Fibroblast of pulmonary artery (primary cell): ENCODE measurements around the gene EVI5L.

ENCODE experiments used
- DNase-seq: peaks from one replicate; pipeline ENCODE4 v3.0.0-alpha.2; 2010; ENCODE audit warnings: low read depth
- H3K4me3 ChIP-seq: replicated peaks from 2 replicates; pipeline ENCODE4 v1.5.1; 2011; ENCODE audit warnings: low read depth, mild to moderate bottlenecking, control low read depth, low read length, moderate library complexity
- TF ChIP-seq, protein P1 (sequence below): IDR thresholded peaks from 2 replicates; pipeline ENCODE4 v1.5.1; 2011; ENCODE audit warnings: mild to moderate bottlenecking, control low read depth, low read length, inconsistent platforms; ENCODE audit errors: missing control alignments

Gene EVI5L

GRCh38 chr19:7850000-7850813 is 20.2 kb downstream of the EVI5L start:
- no peak overlapping the region for H3K4me3 ChIP-seq
- TF ChIP-seq, protein P1, sequence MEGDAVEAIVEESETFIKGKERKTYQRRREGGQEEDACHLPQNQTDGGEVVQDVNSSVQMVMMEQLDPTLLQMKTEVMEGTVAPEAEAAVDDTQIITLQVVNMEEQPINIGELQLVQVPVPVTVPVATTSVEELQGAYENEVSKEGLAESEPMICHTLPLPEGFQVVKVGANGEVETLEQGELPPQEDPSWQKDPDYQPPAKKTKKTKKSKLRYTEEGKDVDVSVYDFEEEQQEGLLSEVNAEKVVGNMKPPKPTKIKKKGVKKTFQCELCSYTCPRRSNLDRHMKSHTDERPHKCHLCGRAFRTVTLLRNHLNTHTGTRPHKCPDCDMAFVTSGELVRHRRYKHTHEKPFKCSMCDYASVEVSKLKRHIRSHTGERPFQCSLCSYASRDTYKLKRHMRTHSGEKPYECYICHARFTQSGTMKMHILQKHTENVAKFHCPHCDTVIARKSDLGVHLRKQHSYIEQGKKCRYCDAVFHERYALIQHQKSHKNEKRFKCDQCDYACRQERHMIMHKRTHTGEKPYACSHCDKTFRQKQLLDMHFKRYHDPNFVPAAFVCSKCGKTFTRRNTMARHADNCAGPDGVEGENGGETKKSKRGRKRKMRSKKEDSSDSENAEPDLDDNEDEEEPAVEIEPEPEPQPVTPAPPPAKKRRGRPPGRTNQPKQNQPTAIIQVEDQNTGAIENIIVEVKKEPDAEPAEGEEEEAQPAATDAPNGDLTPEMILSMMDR: no peak
- DNase-seq: no peak

DNA sequence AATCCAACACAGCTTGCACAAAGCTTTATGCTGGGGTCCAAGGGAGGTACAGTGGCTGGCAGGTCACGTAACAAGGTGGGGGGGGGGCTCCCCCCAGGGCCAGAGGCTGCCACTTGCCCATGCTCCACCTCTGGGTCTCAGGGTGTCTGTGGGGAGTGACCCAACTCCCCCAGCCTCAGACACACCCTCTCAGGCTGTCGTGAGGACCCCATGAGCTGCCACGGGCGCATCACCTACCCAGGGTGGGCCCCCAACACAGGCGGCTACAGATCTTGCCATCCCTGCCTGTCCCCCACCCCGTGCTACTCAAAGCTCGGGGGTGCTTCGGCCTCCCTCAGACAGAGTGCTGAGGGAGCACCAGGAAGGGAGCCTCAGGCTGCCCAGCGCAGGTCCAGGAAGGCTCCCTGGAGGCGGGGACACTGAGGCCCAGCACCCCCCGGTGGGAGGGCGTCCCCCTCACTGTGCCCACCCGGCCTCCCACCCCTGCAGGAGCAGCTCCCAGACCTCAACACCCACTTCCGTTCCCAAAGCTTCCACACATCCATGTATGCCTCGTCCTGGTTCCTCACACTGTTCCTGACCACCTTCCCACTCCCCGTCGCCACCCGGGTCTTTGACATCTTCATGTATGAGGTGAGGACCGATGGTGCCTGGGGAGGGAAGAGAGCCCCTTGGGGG is 21.1 kb downstream of the EVI5L start:
- TF ChIP-seq, protein P1: no peak
- no peak overlapping the region for H3K4me3 ChIP-seq
- no peak for DNase-seq

GRCh38 chr19:7851623-7852500 is 21.8 kb downstream of the EVI5L start:
- TF ChIP-seq, protein P1: no peak
- H3K4me3 ChIP-seq: no peak overlapping the region
- DNase-seq: no peak

DNA sequence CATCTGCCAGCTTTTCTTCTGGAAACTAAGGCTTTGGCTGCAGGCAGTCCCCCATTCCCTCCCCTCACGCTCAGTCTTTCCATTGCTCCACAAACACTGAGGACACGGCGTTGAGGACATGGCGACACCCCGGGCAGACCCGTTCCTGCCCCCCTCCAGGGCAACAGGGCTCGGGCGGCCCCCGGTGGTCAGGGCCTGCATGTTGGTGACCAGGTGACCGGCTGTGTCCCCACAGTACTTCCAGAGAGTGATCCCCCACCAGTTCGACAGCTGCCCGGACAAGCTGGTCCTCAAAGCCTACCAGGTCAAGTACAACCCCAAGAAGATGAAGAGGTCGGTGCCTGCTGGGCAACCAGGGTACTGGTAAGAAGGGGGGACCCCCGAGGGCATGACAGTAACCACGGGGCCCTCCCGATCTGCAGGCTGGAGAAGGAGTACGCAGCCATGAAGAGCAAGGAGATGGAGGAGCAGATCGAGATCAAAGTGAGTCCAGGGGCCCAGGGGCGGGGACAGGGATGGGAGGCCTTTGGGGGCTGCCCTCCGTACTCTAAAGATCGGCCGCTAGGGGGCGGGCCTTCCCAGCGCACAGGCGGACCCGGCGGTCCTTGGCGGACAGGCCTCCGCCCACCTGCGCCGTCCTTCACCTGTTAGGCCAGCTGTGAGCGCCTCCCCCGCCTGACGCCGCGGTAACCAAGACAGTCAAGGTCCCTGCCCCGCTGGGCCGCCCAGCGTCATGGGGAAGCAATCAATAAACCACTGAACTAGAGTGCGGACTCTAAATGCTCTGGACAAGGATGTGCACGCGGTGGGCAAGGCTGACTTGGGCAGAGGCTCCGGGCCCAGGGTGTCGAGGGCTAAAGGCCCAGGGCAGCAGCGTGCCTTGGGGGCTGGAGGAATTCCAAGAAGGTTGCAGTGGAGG is 23.1 kb downstream of the EVI5L start:
- no peak overlapping the region for H3K4me3 ChIP-seq
- TF ChIP-seq, protein P1: peak; percentile 63
- DNase-seq: peak; percentile 60

DNA sequence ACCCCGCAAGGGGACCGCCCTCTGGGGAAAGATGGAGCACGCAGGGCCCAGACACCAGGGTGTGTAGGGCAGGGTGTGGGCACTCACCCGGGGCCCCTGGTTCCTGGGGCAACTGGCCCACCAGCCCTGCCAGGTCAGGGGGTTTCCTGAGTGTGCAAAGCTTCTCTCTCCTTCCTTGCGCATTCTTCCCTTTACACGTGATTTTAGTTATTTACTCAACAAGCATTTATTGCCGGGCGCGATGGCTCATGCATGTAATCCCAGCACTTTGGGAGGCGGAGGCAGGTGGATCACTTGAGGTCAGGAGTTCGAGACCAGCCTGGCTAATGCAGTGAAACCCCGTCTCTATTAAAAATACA is 23.7 kb downstream of the EVI5L start:
- no peak for DNase-seq
- TF ChIP-seq, protein P1: no peak
- H3K4me3 ChIP-seq: no peak overlapping the region

- no peak for DNase-seq
- no peak overlapping the region for H3K4me3 ChIP-seq
- TF ChIP-seq, protein P1: no peak
Measured at GRCh38 chr19:7855426-7856108, 25.5 kb downstream of the EVI5L start.
